Uterus (tissue), 2 donors: Measurements from ENCODE around the gene PTGDS.

Experiments used
- CTCF ChIP-seq, 4 experiments: fragments of 200-600 bp in 2 of 4; fragments of 450-650 bp in 2 of 4; sonication (generic) in 2 of 4; IDR thresholded peaks; one replicate each; pipeline ENCODE4 v1.5.1; 2016 to 2019; ENCODE audit warnings: antibody characterized with exemption in 4 of 4, mild to moderate bottlenecking in 2 of 4, moderate library complexity in 1 of 4
- POLR2A ChIP-seq, 2 donors: fragments of 450-650 bp; IDR thresholded peaks; one replicate each; pipeline ENCODE4 v1.6.1; 2016; ENCODE audit warnings: antibody characterized with exemption in 2 of 2, mild to moderate bottlenecking in 1 of 2, moderate library complexity in 1 of 2

- TF ChIP-seq CTCF (IDR thresholded peaks at IDR 0.05): no peak
- TF ChIP-seq POLR2A (IDR thresholded peaks at IDR 0.05): no peak
These were observed 18.1 kb downstream of the PTGDS start for GRCh38 chr9:136995362-136995761.
